ENCODE measurements around the gene VWA1. TPM values are rescaled to one million over a fixed set of nuclear protein-coding genes. Genes with fewer than 3 reads are reported as not detected.
"Not testable (repeated sequence)": the region's sequence is repeated elsewhere in the genome, so short reads cannot be mapped to it uniquely, and the experiment has no call there.

The VWA1 gene
- total RNA-seq, 1 donor from 2014 or later, result 41.1 TPM

- no peak for DNase-seq (ENCODE audit: low spot score)
These were observed 12.8 kb upstream of the VWA1 start for GRCh38 chr1:1422465-1423244.

DNA sequence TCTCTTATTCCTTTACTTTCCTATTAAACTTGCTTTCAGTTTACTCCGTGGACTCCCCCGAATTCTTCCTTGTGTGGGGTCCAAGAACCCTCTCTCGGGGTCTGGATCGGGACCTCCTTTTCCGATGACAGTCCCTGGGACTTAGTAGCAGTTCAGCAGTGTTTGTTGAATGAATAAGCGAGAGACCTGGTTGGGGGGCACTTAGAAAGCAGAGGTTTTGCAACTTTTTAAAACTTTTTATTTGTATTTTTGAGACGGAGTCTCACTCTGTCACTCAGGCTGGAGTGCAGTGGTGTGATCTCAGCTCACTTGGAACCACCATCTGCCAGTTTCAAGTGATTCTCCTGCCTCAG is 12.3 kb upstream of the VWA1 start:
- DNase-seq (ENCODE audit: low spot score), result no peak

- no peak for DNase-seq (ENCODE audit: low spot score)
These were observed 10.8 kb upstream of the VWA1 start for GRCh38 chr1:1424707-1425106.

DNA sequence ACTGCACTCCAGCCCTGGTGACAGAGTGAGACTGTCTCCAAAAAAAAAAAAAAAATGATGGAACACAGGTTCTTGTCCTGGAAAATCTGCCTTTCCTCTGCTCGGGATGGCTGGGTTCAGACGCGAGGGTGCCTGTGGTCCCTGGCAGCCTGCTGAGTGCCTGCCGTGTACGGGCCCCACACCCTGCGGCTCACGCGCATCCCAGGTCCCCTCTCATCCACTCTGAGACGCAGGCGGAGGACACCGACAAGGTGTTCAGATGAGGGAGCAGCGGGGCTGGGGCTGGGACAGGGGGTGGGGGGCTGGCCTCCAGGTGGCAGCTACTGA is 10.1 kb upstream of the VWA1 start:
- DNase-seq (ENCODE audit: low spot score), result no peak

DNA sequence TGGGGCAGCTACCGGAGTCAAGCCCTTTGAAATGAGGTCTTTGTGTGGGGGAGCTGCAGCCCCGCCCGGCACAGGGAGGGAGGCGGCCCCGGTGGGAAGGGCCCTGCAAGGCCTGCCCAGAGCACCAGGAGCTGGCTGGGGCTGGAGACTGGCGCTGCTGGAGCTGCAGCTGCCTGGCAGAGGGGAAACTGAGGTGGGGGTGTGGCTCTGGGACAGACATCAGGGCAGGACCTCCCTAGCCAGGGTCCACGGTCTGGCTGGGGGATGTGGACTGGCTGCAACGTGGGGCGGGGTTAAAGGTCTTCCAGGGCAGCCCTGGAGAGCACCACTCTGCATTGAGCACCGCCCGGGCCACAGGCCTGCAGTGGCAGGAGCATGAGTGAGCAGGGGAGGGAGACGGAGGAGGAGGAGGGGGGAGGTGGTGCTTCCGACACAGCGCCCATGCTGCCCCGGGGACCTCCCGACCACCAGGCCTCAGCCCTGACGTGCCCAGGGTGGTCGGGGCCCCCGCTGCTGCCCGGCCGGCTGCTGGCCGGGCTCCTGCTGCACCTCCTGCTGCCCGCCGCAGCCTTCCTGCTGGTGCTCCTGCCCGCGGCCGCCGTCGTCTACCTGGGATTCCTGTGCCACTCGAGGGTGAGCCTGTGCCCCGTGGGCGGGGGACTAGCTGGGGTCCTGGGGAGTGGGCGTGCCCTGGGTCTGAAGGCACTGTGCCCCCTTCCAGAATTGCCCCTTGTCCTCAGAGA is 9.6 kb upstream of the VWA1 start:
- peak; percentile 68 for DNase-seq (ENCODE audit: low spot score)

DNA sequence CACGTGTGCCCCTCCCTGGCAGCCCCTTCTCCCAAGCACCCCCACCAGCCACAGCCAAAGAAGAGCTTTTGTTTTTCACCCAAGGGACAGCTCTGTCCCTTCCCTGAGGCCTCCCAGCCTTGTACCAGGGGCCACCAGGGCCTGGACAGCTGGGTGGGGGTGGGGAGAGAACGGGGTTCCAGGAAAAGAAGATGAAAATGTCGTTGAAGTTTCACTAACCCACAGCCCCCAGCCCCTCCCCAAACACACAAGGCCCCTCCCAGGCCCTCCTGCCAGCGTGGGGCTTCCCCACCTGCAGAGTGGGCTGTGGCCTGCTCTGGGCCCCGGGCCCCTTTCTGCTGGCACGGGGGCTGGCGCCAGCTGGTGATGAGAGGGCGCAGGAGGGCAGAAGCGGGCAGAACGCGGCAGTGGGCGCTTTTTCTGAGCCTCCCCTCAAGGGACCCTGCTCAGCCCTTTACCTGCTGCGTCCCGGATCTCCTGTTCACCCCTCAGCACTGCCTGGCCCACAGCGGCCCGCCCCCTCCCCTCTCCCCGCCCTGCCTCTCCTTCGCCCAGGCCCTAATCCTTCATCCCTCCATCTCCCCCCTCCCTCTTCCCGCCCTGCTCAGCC is 8.9 kb upstream of the VWA1 start:
- DNase-seq (ENCODE audit: low spot score), result peak; percentile 76

DNA sequence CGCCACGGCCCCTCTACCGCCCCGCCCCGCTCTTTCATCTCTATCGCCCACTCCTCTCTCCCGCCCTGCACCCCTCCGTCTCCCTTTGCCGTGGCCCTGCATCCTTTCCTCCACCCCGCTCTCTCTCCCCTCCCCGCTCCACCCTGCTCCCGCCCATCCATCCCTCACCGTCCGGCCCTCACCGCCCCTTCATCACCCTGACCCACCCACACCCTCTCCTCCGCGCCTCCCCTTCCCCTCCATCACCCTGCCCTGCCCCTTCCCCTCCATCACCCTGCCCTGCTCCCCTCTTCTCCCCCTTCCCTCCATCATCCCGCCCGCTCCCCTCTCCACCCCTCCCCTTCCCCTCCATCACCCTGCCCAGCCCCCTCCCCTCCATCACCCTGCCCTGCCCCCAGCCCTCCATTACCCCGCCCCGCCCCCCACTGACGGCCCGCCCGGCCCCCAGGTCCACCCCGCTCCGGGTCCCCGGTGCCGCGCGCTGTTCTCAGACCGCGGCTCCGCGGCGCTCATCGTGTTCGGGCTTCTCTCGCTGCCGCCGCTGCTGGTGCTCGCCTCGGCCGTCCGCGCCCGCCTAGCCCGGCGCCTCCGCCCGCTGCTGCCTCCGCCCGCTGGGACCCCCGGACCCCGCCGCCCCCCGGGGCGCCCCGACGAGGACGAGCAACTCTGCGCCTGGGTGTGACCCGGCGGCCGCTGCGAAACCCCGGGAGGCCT is 8.2 kb upstream of the VWA1 start:
- DNase-seq (ENCODE audit: low spot score), result peak; percentile 89

DNA sequence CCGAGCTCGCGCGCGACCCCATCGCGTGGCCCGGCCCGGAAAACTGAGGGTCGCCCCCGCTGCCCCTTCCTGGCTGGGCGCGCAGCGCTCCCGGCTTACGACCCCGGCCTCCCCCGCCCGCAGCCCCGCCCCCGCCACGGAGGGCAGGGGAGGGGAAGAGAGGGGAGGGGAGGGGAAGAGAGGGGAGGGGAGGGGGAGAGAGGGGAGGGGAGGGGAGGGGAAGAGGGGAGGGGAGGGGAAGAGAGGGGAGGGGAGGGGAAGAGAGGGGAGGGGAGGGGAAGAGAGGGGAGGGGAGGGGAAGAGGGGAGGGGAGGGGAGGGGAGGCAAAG is 7.7 kb upstream of the VWA1 start:
- DNase-seq (ENCODE audit: low spot score), result no peak

GRCh38 chr1:1428174-1428573 is 7.3 kb upstream of the VWA1 start:
- DNase-seq (ENCODE audit: low spot score), result peak; percentile 81

DNA sequence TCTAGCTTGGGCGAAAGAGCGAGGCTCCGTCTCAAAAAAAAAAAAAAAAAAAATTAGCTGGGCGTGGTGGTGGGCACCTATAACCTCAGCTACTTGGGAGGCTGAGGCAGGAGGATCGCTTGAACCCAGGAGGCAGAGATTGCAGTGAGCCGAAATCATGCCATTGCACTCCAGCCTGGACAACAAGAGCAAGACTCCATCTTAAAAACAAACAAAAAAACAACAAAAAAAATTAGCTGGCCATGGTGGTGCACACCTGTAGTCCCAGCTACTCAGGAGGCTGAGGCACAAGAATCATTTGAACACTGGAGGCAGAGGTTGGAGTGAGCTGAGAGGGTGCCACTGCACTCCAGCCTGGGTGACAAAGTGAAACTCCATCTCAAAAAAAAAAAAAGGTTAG is 6.5 kb upstream of the VWA1 start:
- DNase-seq (ENCODE audit: low spot score), result not testable (repeated sequence)

DNA sequence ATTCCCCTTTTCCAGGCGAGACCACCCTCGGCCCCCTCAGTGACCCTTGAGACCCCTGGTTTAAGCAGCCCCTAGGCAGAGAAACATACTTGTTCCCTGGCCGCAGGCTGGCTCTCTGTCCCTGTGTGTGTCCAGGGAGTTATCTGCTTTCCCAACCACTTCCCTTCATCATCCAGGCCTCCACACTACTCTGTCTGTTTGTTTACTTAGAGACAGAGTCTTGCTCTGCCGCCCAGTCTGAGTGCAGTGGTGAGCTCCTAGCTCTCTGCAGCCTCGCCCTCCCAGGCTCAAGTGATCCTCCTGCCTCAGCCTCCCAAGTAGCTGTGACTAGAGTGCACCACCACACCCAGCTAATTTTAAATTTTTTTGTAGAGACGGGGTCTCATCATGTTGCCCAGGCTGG is 5.8 kb upstream of the VWA1 start:
- DNase-seq (ENCODE audit: low spot score), result no peak

GRCh38 chr1:1430114-1430982 is 5.1 kb upstream of the VWA1 start:
- peak; percentile 94 for DNase-seq (ENCODE audit: low spot score)

DNA sequence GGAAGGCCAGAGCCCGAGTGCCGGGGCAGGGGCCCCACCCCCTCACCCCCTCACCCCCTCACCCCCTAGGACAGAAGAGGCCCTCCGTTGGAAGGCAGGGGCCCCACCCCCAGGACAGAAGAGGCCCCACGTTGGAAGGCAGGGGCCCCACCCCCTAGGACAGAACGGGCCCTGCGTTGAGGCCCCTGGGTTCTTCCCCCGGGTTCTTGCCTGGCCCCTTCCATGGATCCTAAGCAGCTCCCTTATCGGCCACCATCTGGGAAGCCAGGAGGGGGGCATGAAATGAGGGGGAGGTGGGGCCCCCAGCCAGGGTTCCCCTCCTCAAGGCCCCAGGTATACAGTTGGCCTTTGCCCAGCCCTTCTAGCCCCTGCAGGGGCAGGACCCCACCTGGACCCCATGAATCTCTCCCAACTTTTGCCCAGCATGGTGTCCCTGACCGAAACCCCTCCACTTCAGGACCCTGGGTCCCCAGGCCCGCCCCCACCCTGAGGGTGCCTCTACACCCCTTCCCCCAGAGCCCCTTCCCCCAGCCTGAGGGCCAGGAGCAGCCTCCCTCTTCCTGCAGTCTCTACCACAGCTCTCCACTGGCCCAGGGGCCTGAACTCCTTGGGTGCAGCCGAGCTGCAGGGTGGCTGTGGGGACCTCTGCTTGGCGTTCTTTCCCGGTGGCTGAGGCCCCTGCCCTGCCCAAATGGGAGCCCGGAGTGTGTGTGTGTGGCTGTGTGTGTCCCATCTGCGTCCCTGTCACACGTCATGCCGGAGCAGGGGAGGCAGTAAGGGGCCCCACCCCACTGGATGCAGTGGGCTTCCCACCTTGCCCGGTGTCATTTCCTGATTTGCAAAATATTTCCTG is 4.3 kb upstream of the VWA1 start:
- peak; percentile 87 for DNase-seq (ENCODE audit: low spot score)

DNA sequence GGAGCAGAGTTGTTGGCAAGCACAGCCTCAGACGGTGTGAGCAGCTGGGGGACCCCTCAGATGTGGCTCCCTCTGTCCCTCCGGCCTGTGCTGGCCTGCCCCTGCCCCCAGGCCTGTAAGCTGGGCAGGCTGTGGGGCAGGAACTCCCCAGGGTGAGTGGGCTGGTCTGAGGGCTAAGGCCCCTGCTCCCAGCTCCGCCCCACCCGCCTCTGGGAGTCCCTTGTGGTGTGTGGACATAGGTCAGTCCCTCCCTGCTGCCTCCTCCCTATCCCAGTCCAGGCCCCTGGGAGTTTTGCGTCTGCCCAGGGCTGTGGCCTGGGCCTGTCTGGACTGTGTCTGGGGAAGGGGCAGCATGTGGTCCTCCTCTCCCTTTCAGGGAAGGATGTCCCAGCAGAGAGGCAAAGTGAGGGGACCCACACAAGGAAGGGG is 3.6 kb upstream of the VWA1 start:
- DNase-seq (ENCODE audit: low spot score), result peak; percentile 90

GRCh38 chr1:1432274-1432950 is 3.1 kb upstream of the VWA1 start:
- peak; percentile 88 for DNase-seq (ENCODE audit: low spot score)

GRCh38 chr1:1432951-1433803 is 2.3 kb upstream of the VWA1 start:
- DNase-seq (ENCODE audit: low spot score), result peak; percentile 92

- DNase-seq (ENCODE audit: low spot score), result peak; percentile 90
These were observed 1.7 kb upstream of the VWA1 start for GRCh38 chr1:1433804-1434130.

DNA sequence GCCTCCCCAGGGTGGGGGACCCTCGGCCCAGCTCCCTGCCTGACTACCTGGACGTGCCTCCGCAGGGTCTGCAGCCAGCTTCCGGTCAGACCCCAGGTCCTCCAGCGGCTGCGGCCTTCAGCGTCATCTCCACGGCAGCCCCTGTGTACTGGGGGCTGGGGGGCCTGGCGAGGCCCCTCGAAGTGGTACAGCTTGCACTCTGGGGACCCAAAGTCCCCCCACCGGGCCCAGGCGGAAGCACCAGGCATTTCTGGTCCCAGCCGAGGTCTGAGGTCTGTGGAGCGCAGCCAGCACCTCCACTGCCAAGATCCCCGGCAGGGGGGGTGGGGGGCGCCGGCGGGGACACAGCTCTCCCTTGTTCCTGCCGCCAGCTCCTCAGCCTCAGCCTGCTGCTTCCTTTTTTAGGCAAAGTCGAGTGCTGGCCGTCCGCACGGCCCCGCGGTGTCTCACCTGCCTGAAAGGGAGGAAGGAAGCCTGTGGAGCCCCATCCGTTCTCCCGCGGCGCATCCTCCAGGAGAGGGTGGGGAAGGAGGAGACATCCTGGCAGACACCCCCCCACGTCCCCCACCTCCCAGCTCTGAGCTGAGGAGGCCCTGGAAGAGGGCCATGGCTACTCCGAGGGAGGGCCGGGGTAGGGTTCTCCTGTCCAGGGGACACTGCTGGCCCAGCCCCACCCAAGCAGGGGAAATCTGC is 1.2 kb upstream of the VWA1 start:
- DNase-seq (ENCODE audit: low spot score), result peak; percentile 90

All from mesenteric fat pad (tissue), 1 donor.